ENCODE results near the gene CXorf38.

DNA sequence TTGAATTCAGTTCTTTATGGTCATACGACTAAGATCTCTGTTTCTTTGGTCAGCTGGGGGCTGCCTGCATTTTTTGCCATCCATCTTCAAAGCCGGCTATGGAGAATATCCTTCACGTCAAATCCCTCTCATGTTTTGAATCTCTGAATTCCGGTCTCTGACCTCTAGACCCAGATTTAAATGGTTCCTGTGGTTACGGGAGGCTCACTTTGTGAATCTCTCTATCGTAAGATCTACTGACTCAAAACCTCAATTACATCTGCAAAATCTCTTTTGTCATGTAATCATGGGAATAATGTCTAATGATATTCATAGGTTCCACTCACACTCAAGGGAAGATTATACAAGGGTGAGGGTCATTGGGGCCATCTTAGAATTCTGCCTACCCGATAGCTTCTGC is 29.8 kb downstream of the CXorf38 start:
- TF ChIP-seq, protein P1, sequence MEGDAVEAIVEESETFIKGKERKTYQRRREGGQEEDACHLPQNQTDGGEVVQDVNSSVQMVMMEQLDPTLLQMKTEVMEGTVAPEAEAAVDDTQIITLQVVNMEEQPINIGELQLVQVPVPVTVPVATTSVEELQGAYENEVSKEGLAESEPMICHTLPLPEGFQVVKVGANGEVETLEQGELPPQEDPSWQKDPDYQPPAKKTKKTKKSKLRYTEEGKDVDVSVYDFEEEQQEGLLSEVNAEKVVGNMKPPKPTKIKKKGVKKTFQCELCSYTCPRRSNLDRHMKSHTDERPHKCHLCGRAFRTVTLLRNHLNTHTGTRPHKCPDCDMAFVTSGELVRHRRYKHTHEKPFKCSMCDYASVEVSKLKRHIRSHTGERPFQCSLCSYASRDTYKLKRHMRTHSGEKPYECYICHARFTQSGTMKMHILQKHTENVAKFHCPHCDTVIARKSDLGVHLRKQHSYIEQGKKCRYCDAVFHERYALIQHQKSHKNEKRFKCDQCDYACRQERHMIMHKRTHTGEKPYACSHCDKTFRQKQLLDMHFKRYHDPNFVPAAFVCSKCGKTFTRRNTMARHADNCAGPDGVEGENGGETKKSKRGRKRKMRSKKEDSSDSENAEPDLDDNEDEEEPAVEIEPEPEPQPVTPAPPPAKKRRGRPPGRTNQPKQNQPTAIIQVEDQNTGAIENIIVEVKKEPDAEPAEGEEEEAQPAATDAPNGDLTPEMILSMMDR (IDR thresholded peaks at IDR 0.05), result no peak
- TF ChIP-seq POLR2A (IDR thresholded peaks at IDR 0.05), result no peak

Measured in uterus (tissue), 2 donors.